Calu3 (cell line): ENCODE results near the gene TSHZ2. TPM values are rescaled to one million over a fixed set of nuclear protein-coding genes. Genes with fewer than 3 reads are reported as not detected.
"Not testable (repeated sequence)": the region's sequence is repeated elsewhere in the genome, so short reads cannot be mapped to it uniquely, and the experiment has no call there.

ENCODE experiments used
- BruUV-seq: library from RNA; stranded (reverse); fragments of 400-500 nt; replicated peaks from 2 replicates; lab custom pipeline; 2021; lab: Mats Ljungman, UMichigan
- CTCF ChIA-PET: fragments of 300-600 bp; sonication (Branson Sonifier 250); formaldehyde crosslinking; loops from one replicate; lab custom pipeline; 2022; ENCODE audit warnings: antibody characterized with exemption; lab: Charles Lee
- DNase-seq: peaks from one replicate; pipeline ENCODE4 v3.0.0; 2022
- H3K27ac Mint-ChIP-seq: one replicate; pipeline ENCODE4 v1.8.0; 2022; ENCODE audit warnings: mixed read lengths; ENCODE audit not compliant: unreplicated experiment
- H3K27me3 Mint-ChIP-seq: one replicate; pipeline ENCODE4 v1.8.0; 2022; ENCODE audit warnings: mixed read lengths; ENCODE audit not compliant: unreplicated experiment
- H3K36me3 Mint-ChIP-seq: one replicate; pipeline ENCODE4 v1.8.0; 2022; ENCODE audit warnings: mild to moderate bottlenecking, moderate library complexity, mixed read lengths; ENCODE audit not compliant: insufficient read depth, unreplicated experiment
- H3K4me1 Mint-ChIP-seq: one replicate; pipeline ENCODE4 v1.8.0; 2022; ENCODE audit warnings: mild to moderate bottlenecking, low read depth, mixed read lengths; ENCODE audit not compliant: unreplicated experiment
- H3K4me3 Mint-ChIP-seq: one replicate; pipeline ENCODE4 v1.8.0; 2022; ENCODE audit warnings: mild to moderate bottlenecking, low read depth, moderate library complexity, mixed read lengths; ENCODE audit not compliant: unreplicated experiment
- H3K9me3 Mint-ChIP-seq: one replicate; pipeline ENCODE4 v1.8.0; 2022; ENCODE audit warnings: low read depth, mixed read lengths; ENCODE audit not compliant: unreplicated experiment
- intact Hi-C: fragments of 100-400 bp; cut with micrococcal nuclease; formaldehyde crosslinking; loops from one replicate; pipeline ENCODE4 v1.10.0; 2022; ENCODE audit not compliant: unreplicated experiment
- total RNA-seq: library from RNA; stranded (reverse); gene quantifications from 2 replicates; pipeline ENCODE4 v1.2.3, GENCODE V29; 2022
- TF ChIP-seq, protein P1 (sequence below): fragments of 200-600 bp; IDR thresholded peaks from one replicate; pipeline ENCODE4 v1.8.0; 2022; ENCODE audit warnings: antibody characterized with exemption; ENCODE audit not compliant: unreplicated experiment

Gene TSHZ2
- total RNA-seq, 1 experiment from 2014 or later, result not detected

DNA sequence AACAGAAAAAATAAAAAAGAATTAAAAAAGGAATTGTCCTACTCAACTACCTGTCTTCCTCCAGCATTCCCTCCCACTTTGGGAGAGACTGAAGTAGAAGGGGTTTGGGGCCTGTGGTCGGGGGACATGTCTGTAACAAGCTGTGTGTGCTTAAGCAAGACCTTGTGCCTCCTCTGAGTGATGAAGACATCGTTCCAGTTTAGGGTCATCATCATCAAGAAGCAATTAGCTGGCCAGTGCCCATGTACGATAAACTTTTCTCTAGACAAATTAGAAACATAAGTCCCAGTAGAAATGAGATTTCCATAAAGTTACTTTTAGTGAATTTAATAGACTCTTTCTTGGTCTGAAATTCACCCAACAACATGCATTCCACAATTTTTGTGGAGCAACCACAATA lies 348.5 kb downstream of the TSHZ2 start:
- no peak overlapping the region for H3K27ac Mint-ChIP-seq
- H3K36me3 Mint-ChIP-seq, result no peaks in the 10 kb centered on the region
- CTCF ChIA-PET, result interaction anchor here (0.6 to 0.8 kb wide), 2 partner anchors 31 to 465 kb away, joined by 3 to 4 read pairs; no protein-coding TSS in a partner anchor
- TF ChIP-seq, protein P1, sequence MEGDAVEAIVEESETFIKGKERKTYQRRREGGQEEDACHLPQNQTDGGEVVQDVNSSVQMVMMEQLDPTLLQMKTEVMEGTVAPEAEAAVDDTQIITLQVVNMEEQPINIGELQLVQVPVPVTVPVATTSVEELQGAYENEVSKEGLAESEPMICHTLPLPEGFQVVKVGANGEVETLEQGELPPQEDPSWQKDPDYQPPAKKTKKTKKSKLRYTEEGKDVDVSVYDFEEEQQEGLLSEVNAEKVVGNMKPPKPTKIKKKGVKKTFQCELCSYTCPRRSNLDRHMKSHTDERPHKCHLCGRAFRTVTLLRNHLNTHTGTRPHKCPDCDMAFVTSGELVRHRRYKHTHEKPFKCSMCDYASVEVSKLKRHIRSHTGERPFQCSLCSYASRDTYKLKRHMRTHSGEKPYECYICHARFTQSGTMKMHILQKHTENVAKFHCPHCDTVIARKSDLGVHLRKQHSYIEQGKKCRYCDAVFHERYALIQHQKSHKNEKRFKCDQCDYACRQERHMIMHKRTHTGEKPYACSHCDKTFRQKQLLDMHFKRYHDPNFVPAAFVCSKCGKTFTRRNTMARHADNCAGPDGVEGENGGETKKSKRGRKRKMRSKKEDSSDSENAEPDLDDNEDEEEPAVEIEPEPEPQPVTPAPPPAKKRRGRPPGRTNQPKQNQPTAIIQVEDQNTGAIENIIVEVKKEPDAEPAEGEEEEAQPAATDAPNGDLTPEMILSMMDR, result no peak
- H3K4me3 Mint-ChIP-seq, result no peak overlapping the region
- no peaks in the 10 kb centered on the region for H3K4me1 Mint-ChIP-seq
- H3K9me3 Mint-ChIP-seq, result no peaks in the 10 kb centered on the region
- intact Hi-C loops, result no loop called here
- BruUV-seq, result no TSS peak
- no peak for DNase-seq
- peaks cover 67% of the 10 kb centered on the region for H3K27me3 Mint-ChIP-seq

DNA sequence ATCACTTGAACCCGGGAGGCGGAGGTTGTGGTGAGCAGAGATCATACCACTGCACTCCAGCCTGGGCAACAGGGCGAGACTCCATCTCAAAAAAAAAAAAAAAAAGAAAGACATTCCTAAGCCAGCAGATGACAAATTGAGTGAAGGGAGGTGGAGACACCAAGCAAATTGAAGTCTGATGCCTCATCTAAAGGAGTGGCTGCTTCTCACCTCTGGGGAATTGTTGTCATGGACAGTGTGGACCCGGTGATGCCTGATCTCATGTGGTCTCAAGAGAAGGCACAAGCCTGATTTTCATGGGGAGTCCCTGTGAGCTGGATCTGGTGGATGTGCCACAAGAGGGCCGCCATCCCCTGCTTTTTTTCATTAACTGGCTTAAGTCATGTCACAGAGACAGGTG lies 349.4 kb downstream of the TSHZ2 start:
- no TSS peak for BruUV-seq
- no peaks in the 10 kb centered on the region for H3K36me3 Mint-ChIP-seq
- no peak overlapping the region for H3K27ac Mint-ChIP-seq
- no peaks in the 10 kb centered on the region for H3K9me3 Mint-ChIP-seq
- TF ChIP-seq, protein P1, result no peak
- no peaks in the 10 kb centered on the region for H3K4me1 Mint-ChIP-seq
- no peak for DNase-seq
- H3K27me3 Mint-ChIP-seq, result peaks cover 68% of the 10 kb centered on the region
- intact Hi-C loops, result no loop called here
- CTCF ChIA-PET, result interaction anchor here (0.7 kb wide), 2 partner anchors 199 to 1205 kb away, joined by 4 to 6 read pairs; no protein-coding TSS in a partner anchor
- H3K4me3 Mint-ChIP-seq, result no peak overlapping the region

DNA sequence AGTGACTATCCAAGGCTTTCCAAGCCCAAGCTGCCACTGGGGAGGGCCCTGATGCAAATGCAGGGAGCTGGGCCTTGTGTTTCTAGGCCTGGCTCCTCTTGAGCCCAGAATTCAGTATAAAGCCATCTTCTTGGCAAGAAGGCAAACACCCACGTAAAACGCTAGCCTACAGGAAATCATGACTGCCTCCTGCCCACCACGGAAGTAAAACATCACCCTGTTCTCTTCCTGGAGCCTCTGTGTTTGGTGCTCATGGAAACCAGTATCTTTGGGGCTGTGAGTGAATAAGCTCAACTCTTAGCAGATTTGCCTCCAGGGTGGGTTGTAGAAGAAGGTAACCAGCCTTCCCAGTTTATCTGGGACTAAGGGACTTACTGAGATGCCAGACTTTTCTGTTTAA lies 350.5 kb downstream of the TSHZ2 start:
- no peaks in the 10 kb centered on the region for H3K36me3 Mint-ChIP-seq
- H3K27ac Mint-ChIP-seq, result no peak overlapping the region
- BruUV-seq, result no TSS peak
- H3K4me3 Mint-ChIP-seq, result no peak overlapping the region
- peaks cover 73% of the 10 kb centered on the region for H3K27me3 Mint-ChIP-seq
- intact Hi-C loops, result no loop called here
- TF ChIP-seq, protein P1, result no peak
- H3K9me3 Mint-ChIP-seq, result no peaks in the 10 kb centered on the region
- no peaks in the 10 kb centered on the region for H3K4me1 Mint-ChIP-seq
- CTCF ChIA-PET, result no interaction called here
- DNase-seq, result no peak

DNA sequence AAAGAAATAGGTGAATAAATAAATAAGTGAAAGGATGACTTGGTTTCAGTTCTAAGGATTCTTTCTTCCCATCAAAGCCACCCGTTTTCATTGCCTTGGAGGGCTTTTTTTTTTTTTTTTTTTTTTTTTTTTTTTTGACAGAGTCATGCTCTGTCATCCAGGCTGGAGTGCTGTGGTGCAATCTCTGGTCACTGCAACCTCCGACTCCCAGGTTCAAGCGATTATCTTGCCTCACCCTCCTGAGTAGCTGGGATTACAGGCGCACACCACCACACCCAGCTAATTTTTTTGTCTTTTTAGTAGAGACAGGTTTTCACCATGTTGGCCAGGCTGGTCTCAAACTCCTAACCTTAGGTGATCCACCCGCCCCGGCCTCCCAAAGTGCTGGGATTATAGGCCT lies 351.3 kb downstream of the TSHZ2 start:
- H3K36me3 Mint-ChIP-seq, H3K9me3 Mint-ChIP-seq, H3K4me3 Mint-ChIP-seq, H3K4me1 Mint-ChIP-seq, BruUV-seq, DNase-seq, H3K27ac Mint-ChIP-seq, intact Hi-C loops: not testable (repeated sequence)
- CTCF ChIA-PET, result interaction anchor here (0.5 kb wide), 1 partner anchor 156 kb away, joined by 3 read pairs; no protein-coding TSS in a partner anchor
- H3K27me3 Mint-ChIP-seq, result peaks cover 71% of the 10 kb centered on the region

DNA sequence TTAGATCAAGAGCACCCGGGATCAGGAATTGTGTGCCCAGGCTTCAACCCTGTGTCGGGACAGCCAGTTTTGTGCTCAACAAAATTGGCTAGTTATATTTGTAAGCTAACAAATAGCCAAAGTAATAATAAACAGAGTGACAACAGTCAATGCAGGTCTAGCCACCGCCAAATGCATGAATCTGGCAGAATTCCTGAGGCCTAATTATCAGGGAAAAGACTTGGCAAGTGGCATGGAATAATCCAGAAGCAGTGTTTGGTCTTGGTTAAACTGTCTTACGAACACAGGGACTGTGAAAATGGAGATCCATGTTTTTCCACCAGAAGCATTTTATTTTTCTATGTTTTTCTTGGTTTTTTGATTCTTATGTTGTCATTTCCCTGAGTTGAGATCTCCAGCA lies 352.7 kb downstream of the TSHZ2 start:
- no peaks in the 10 kb centered on the region for H3K4me1 Mint-ChIP-seq
- DNase-seq, result no peak
- H3K36me3 Mint-ChIP-seq, result no peaks in the 10 kb centered on the region
- CTCF ChIA-PET, result no interaction called here
- H3K27me3 Mint-ChIP-seq, result peaks cover 59% of the 10 kb centered on the region
- no peak overlapping the region for H3K4me3 Mint-ChIP-seq
- H3K27ac Mint-ChIP-seq, result no peak overlapping the region
- TF ChIP-seq, protein P1, result no peak
- no TSS peak for BruUV-seq
- intact Hi-C loops, result no loop called here
- no peaks in the 10 kb centered on the region for H3K9me3 Mint-ChIP-seq
